Tibial nerve (tissue), 4 donors: Measurements from ENCODE around the gene LRFN4. TPM values are rescaled to one million over a fixed set of nuclear protein-coding genes. Genes with fewer than 3 reads are reported as not detected.
A peak's percentile ranks its signal among the peaks of the same experiment; 100 is the strongest.

Experiments
- DNase-seq, 2 donors: peaks; one replicate each; pipeline ENCODE4 v3.0.0-alpha.2; 2019; ENCODE audit warnings: low spot score in 2 of 2
- H3K27ac ChIP-seq, 4 donors: fragments of 200-600 bp; sonication (generic) in 3 of 4; one replicate each; pipeline ENCODE4 v1.5.1; 2017 to 2019; ENCODE audit warnings: mild to moderate bottlenecking in 1 of 4
- H3K27me3 ChIP-seq, 2 donors: fragments of 200-600 bp; sonication (generic) in 1 of 2; one replicate each; pipeline versions ENCODE4 v1.5.1 to v1.6.0; 2017 to 2019
- H3K36me3 ChIP-seq, 3 donors: fragments of 200-600 bp; sonication (generic); one replicate each; pipeline ENCODE4 v1.5.1; 2018 to 2019
- H3K4me1 ChIP-seq, 4 donors: fragments of 200-600 bp; sonication (generic) in 3 of 4; one replicate each; pipeline ENCODE4 v1.5.1; 2017 to 2019
- H3K4me3 ChIP-seq, 4 donors: fragments of 200-600 bp; sonication (generic) in 3 of 4; one replicate each; pipeline ENCODE4 v1.5.1; 2017 to 2019; ENCODE audit warnings: mild to moderate bottlenecking in 1 of 4, moderate library complexity in 1 of 4
- H3K9me3 ChIP-seq, 4 donors: fragments of 200-600 bp; sonication (generic) in 3 of 4; one replicate each; pipeline ENCODE4 v1.5.1; 2017 to 2019
- CTCF ChIP-seq, 5 experiments: fragments of 200-600 bp in 3 of 5; fragments of 450-650 bp in 2 of 5; sonication (generic) in 3 of 5; IDR thresholded peaks; one replicate each; pipeline ENCODE4 v1.5.1; 2016 to 2019; ENCODE audit warnings: antibody characterized with exemption in 5 of 5, mild to moderate bottlenecking in 3 of 5, moderate library complexity in 2 of 5
- EP300 ChIP-seq, 2 donors: sonication (generic); formaldehyde crosslinking; IDR thresholded peaks; one replicate each; pipeline ENCODE4 v1.6.1; 2017; ENCODE audit warnings: antibody characterized with exemption in 2 of 2, mild to moderate bottlenecking in 1 of 2
- POLR2A ChIP-seq, 2 donors: fragments of 450-650 bp; IDR thresholded peaks; one replicate each; pipeline ENCODE4 v1.6.1; 2017; ENCODE audit warnings: antibody characterized with exemption in 2 of 2, mild to moderate bottlenecking in 2 of 2, moderate library complexity in 2 of 2
- WGBS, 2 donors: methylation state at CpG; one replicate each; pipeline ENCODE4 v1.1.5; 2018; 5-methylcytosine and 5-hydroxymethylcytosine counted together
- total RNA-seq, 4 donors: library from RNA; depleted of rRNA; stranded (reverse); fragments of >200 nt; gene quantifications; one replicate each; pipeline ENCODE4 v1.1.0, GENCODE V29; 2016

The LRFN4 gene
- total RNA-seq, 4 donors from 2014 or later, result 9.4 to 17.1 (median 14.0) TPM

- Histone ChIP-seq H3K4me3 (peak overlapping the region; percentile 76 to 89 (median 80)), H3K4me1 (peaks cover 0 to 53% (median 27%) of the 10 kb centered on the region in 4 donors), H3K9me3 (no peaks in the 10 kb centered on the region), H3K36me3 (peaks cover 0 to 57% (median 3%) of the 10 kb centered on the region in 3 donors), H3K27ac (peak overlapping the region; percentile 83 to 98 (median 97)), H3K27me3 (no peaks in the 10 kb centered on the region)
- WGBS, 2 donors, result 1 to 2% methylated on average over 10 to 11 of the region's 11 CpGs
- DNase-seq, result no peak
- no peak for TF ChIP-seq CTCF (IDR thresholded peaks at IDR 0.05)
- TF ChIP-seq EP300 (IDR thresholded peaks at IDR 0.05), result no peak
- TF ChIP-seq POLR2A (IDR thresholded peaks at IDR 0.05), result no peak
Observed at GRCh38 chr11:66842501-66842895, 14.4 kb upstream of the LRFN4 start.

GRCh38 chr11:66842896-66843775 lies 13.7 kb upstream of the LRFN4 start, which contains the start of gene RCE1:
Gene RCE1 (plus strand): TSS chr11:66843441. CDS start chr11:66843456, 15 bp downstream.
- WGBS, 2 donors, result 0 to 1% methylated on average over 31 to 47 of the region's 98 CpGs
- H3K9me3 ChIP-seq, result no peaks in the 10 kb centered on the region
- DNase-seq, result peak; percentile 82 to 84
- H3K27ac ChIP-seq, result peak within 1 kb of the TSS; percentile 83 to 98 (median 97)
- peaks cover 0 to 53% (median 27%) of the 10 kb centered on the region in 4 donors for H3K4me1 ChIP-seq
- H3K36me3 ChIP-seq, result peaks cover 0 to 58% (median 3%) of the 10 kb centered on the region in 3 donors
- peak; percentile 48 to 89 for TF ChIP-seq EP300 (IDR thresholded peaks at IDR 0.05)
- peak; percentile 76 to 96 for TF ChIP-seq POLR2A (IDR thresholded peaks at IDR 0.05)
- TF ChIP-seq CTCF (IDR thresholded peaks at IDR 0.05), result peak in 2 of 5 experiments; percentile 28 to 52
- H3K4me3 ChIP-seq, result peak within 1 kb of the TSS; percentile 76 to 89 (median 80)
- no peaks in the 10 kb centered on the region for H3K27me3 ChIP-seq

- H3K4me3 ChIP-seq, result peak overlapping the region; percentile 76 to 89 (median 80)
- H3K27ac ChIP-seq, result peak overlapping the region; percentile 83 to 98 (median 97)
- no peak for TF ChIP-seq EP300 (IDR thresholded peaks at IDR 0.05)
- TF ChIP-seq POLR2A (IDR thresholded peaks at IDR 0.05), result no peak
- no peak for TF ChIP-seq CTCF (IDR thresholded peaks at IDR 0.05)
- no peak for DNase-seq
- WGBS, 2 donors, result 14 to 16% methylated on average over 13 to 16 of the region's 16 CpGs
- H3K36me3 ChIP-seq, result peaks cover 0 to 58% (median 3%) of the 10 kb centered on the region in 3 donors
- H3K9me3 ChIP-seq, result no peaks in the 10 kb centered on the region
- H3K4me1 ChIP-seq, result peaks cover 0 to 53% (median 27%) of the 10 kb centered on the region in 4 donors
- H3K27me3 ChIP-seq, result no peaks in the 10 kb centered on the region
Observed at GRCh38 chr11:66843776-66844495, 12.9 kb upstream of the LRFN4 start.

GRCh38 chr11:66844496-66845142 lies 12.2 kb upstream of the LRFN4 start:
- no peaks in the 10 kb centered on the region for H3K27me3 ChIP-seq
- H3K36me3 ChIP-seq, result peaks cover 0 to 59% (median 3%) of the 10 kb centered on the region in 3 donors
- H3K4me3 ChIP-seq, result peak overlapping the region in 2 of 4 donors; percentile 78 to 89
- DNase-seq, result no peak
- peaks cover 0 to 52% (median 27%) of the 10 kb centered on the region in 4 donors for H3K4me1 ChIP-seq
- WGBS, 2 donors, result 85 to 86% methylated on average over 9 to 12 of the region's 12 CpGs
- H3K27ac ChIP-seq, result peak overlapping the region in 1 of 4 donors; percentile 98
- H3K9me3 ChIP-seq, result no peaks in the 10 kb centered on the region
- TF ChIP-seq EP300 (IDR thresholded peaks at IDR 0.05) (no peak), CTCF (IDR thresholded peaks at IDR 0.05) (no peak), POLR2A (IDR thresholded peaks at IDR 0.05) (no peak)
